T-helper 2 cell treated with Interferon-gamma antibody and Interleukin-4, amounts not matched to agents 100 ng/mL and 5 ng/mL, for 36 hours (primary cell): ENCODE results near the gene TTC29. TPM values are rescaled to one million over a fixed set of nuclear protein-coding genes. Genes with fewer than 3 reads are reported as not detected.

Experiments
- intact Hi-C: fragments of 100-400 bp; cut with micrococcal nuclease; formaldehyde crosslinking; loops from one replicate; pipeline ENCODE4 v1.15.1; 2023
- total RNA-seq: library from RNA; stranded (reverse); gene quantifications from 2 replicates; pipeline ENCODE4 v1.2.3, GENCODE V29; 2022

Gene TTC29, protein sequence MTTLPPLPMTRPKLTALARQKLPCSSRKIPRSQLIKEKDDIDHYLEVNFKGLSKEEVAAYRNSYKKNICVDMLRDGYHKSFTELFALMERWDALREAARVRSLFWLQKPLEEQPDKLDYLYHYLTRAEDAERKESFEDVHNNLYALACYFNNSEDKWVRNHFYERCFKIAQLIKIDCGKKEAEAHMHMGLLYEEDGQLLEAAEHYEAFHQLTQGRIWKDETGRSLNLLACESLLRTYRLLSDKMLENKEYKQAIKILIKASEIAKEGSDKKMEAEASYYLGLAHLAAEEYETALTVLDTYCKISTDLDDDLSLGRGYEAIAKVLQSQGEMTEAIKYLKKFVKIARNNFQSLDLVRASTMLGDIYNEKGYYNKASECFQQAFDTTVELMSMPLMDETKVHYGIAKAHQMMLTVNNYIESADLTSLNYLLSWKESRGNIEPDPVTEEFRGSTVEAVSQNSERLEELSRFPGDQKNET
- not detected in 2 replicates for total RNA-seq

DNA sequence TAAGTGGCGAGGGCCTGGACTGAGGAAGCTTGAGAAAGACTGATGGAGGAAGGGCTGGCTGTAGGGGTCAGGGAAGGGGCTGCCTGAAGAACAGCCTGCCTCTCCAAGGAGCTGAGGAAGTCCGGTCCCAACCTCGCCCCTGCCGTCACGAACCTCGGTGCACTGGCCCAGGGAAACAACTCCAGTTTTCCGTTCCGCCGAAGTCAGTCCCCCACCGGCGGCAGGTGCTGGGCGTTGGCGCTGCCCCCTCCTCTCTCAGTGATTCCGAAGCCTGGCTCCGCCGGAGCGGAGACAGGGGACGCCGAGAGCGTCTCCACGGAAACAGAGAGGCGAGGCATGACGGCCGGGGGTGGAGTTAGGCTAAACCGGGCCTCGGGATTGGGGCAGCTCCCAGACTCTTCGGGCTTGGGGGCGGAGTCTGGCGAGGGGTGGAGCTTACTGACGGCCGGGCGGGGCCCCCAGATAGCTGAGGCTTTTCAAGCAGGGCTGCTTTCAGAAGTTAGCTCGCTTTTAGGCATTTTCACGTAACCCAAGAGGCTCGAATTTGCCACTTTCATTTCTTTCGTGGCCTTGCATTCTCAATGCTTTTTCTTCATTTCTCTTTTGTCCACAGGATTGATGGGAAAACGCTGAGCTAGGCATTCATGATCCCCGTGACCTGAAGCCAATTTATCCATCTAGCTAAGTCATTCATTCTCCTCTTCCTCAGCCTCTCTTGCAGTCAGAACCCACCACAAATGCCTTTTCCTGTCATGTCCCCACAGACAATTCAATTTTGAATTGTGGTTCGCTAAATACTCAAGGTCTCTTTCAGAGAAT, at the start of gene TTC29:
TSS of gene TTC29 (minus strand) at position 309 of the 819 bp plus-strand sequence. CDS start 5,969 bp downstream, outside the sequence.
- intact Hi-C loops, result no loop called here

DNA sequence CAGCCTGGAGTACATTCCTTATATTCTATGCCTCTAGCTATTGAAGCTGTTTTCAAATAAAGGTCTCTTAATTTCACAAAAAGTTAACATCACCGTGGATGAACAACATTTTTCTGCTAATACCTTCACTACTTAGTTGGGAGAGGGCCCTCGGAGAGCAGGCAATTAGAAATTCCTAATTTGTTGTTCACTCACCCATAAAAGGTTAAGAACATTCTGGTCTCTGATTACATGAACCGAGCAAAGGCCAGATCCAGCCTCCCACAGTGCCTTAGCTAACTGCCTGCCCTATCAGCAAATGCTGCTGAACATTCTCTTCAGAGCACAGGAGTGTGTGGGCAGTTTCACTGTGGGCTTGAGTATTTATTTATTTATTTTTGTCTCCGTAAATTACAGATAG, 36.0 kb upstream of the TTC29 start:
- intact Hi-C loops, result no loop called here

DNA sequence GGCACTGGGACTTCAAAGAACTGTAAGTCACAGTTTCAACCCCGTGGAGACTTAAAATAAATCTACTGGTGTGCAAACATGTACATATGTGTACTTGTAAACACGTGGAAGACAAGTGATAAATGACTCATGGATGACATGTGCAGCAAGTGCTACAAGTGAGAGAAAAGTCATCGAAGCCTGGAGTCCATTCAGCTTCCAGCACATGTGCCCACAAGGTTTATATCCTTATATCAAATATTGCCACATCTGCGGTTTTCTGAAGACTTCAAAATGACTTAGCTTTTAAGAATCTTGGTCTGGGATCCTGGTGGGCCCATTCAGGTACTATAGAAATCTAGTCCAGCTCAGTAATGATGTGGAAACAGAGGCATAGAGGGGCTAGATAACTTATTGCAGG, 33.0 kb upstream of the TTC29 start:
- intact Hi-C loops, result no loop called here

DNA sequence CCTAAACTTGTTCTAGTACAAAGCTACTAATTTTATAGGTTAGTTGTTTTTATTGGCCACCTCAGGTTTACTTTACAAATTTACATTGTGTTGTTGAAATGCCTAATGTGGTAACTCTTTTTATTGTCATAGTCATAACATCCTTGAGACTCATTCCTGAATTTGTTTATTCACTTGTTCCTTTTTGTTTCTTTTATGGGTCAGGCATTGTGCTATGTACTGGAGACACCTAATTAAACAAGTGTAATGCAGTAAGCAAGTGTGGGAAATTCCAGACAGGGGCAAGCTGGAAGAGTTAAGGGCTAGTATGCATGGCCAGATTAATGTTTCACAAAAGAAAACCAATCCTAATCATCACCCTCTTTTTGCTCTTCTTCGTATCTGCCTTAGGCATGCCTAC, 30.5 kb upstream of the TTC29 start:
- intact Hi-C loops, result no loop called here

DNA sequence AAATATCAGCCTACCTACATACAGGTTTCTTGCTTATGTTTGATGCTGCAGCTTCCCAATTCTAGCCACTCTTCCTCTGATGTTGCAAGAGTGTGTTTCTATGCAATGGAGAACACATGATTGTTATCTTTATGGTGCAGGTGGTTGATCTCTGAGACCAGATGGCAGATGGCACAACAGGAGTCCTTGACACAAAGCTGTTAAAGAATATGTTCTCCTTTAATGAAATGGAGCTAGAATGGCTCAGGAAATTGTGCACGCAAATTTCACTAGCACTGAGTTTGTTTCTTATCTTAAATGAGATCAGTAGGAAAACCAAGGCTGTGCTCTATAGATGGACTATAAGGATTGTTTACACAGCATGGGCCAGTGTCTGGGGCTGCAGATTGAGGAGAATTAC, 29.9 kb upstream of the TTC29 start:
- intact Hi-C loops, result no loop called here

DNA sequence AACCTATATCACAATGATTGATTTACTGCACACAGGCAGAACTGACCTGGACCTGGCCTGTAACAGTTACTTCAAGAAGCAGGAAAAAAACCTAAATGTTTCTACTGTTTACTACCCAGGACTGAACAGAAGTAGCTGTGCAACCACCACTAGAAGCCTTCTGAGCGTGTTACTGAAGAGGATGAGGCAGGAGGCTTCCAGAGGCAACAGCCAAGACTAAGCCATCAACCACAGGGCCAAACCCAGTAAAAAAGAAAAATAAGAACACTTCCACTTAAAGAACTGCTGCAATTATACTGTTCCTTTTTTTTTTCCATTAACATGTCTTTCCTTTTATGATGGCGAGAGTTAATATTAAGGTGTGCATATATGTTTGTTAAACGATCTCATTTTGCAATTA, 29.4 kb upstream of the TTC29 start:
- intact Hi-C loops, result no loop called here

DNA sequence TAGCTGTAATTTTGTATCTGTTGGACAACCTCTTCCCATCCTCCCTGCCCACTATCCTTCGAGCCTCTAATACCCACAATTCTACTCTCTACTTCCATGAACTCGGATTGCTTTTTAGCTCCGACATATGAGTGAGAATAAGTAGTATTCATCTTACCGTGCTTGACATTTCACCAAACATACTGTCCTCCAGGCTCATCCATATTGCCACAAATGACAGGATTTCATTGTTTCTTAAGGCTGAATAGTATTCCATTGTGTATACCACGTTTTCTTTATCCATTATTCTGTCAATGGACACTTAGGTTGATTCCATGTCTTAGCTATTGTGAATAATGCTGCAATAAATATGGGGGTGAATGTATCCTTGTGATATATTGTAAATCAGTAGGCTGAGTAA, 26.4 kb upstream of the TTC29 start:
- intact Hi-C loops, result no loop called here

DNA sequence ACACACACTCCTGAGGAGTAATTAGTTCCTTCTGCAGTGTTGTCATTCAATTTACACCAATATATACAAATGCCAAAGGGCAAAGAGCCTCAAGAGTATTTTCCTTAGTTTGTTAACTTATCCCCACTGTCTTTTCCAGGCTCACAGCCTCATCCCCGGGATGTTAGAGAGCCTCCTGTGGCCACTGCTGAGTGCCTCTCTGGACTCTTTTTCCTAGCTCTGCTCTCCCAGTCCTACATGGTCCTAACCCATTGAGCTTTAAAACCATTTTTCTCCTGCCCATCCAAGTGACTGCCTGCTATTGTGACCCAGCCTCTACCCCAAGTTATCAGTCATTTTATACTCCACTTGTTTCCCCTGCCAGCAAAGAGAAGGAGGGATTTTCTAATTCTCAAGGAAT, 23.5 kb upstream of the TTC29 start:
- intact Hi-C loops, result no loop called here

DNA sequence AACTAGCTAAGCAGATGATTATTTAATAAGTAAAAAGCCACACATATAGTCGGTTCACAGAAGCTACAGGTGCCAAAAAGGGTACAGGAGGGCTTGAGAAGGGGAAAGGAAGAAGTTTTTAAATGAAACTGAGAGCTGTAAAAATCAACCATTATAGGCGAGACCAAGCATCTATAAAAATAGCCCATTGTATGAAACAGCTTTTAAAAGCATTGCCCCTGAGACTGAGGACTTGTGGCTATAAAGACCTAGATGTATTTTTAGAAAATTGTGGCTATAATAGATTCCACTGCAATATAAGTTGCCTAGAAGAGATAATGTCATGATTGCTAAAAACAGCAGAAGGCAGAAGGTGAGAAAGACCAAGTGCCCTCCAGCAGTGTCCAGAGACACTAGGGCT, 15.0 kb upstream of the TTC29 start:
- intact Hi-C loops, result no loop called here

DNA sequence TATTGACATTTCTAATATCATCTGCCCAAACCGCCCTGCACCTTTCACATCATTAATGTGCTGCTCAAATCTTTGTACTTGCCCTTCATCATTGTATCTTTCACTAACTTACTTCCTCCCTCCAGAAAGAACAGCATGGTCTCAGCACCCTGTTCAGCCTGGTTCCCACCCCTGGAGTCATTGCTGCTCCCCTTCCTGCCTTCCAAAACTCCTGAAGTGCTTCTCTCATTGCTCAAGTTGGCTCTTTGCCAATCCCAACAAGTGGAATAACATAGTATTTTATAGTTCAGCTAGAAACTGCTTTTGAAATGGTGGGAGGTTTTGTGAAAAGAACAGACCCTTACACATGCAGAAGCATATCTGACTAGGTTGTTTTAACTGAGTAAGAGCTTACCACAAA, 14.0 kb upstream of the TTC29 start:
- intact Hi-C loops, result no loop called here

DNA sequence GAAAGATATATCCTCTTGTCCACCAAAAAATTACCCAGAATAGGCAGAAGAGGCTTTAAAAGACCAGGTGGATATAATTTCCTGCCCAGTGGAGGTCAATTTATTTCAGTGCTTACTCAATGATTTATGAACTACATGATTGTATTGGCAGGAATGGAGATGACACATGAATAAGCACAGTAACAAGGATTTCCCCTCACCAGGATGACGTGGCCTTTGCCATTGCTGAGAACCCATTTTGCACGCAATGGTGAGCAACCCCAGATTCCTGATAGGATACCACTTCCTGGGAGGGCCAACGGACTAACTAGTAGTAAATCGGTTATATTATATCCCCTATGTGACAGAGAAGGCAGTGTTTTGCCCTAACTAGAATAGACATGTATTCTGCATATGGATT, 11.6 kb upstream of the TTC29 start:
- intact Hi-C loops, result no loop called here

DNA sequence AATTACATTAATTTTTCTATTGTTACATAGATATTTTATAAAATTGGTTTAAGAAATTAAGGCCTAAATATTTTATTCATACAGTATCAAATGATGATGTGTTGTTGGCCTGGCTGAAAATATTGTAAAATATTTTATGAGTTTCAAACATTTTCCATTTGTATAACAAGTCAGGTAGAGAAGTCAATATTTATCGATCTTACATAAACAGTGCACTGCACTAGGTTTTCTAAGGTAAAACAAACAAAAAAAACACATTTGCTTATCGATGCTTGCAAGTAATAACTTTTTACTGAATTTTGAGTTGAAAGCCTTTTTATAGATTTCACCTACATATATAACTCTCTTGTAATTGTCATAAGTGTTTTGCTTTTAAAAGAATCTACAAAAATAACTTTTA, 7.2 kb upstream of the TTC29 start:
- intact Hi-C loops, result no loop called here

DNA sequence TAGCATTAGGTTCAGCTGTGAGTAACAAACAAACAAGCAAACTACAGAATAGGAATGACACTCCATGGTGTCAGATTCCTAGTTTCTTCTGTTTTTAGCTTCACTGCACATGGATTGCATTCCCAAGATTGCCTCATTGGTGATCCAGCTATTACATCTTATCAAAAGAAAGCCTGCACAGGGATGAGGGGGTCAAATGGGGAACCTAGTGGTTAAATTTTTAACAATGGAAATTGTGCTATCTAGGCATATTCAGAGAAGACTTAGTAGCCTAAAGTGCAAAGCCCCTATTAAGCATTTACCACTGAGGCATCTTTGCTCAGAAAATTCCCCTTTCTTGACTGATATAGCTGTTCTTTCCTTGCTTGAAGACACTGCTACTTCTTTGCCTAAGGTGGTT, 3.9 kb upstream of the TTC29 start:
- intact Hi-C loops, result no loop called here

DNA sequence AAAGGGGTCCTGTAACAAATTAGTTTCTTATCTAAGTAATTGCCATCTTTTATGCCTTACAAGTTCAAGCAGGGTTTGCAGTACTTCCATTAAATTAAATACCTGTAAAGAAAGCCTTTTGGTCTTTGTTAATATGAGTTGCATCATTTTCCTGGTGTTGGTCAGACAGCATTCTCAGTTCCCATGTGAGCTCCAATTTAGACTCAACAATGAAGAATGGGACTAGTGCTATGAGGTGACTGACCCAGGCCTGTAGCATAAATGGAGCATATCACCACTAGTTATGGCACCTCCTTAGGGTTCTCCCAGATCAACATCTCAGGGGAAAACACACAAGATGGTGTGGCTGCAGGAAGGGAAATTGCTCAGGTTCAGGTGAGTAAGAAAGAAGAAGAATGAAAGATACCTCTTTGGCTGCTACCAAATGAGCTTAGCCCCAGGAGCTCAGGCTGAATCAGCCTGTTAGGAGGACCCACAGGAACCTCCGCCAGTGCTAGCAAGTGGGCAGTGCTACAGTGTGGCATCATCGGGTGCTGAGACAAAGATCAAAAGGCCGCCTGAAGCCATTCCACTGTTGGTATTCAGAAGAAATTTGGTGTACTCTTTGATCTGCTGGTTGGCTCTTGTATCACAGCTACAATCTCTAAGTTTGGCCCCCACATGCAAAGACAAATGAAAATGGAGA, 1.8 kb downstream of the TTC29 start:
- intact Hi-C loops, result no loop called here

DNA sequence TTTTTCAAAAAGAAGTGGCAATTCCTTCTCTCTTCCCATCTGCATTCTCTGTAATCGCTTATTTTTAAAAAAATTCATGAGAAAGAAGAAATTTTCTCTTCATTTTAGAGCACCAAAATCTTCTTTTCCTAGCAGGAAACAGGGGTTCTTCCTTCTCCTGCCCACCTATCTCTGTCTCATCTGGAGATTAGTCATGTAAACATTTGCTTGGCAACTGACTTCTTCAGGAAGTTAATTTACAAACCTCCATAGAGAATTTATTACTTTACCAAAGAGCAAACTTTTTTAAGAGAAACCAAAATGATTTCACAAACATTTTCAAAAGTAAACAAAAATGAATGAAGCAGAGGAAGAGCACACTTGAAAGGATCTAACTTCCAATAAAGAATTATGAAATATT, 13.5 kb downstream of the TTC29 start:
- intact Hi-C loops, result no loop called here

DNA sequence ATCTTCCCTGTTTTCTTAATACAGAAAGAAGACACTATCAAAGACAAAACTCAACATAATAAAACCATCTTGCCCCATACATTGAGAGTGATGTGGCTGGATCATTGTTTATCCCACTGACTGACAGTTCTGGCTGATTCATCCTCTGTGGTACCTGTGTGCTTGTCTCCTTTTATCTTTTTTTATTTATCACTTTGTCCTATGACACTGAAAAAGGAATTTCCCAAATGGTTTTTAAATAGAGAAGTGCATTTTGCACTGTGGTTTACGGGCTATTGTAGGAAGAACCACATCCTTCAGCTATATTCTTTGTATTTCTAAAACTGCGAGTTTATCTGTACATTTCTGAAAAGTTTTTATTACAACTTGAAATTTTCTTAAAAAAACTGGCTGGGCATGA, 15.0 kb downstream of the TTC29 start:
- intact Hi-C loops, result no loop called here

DNA sequence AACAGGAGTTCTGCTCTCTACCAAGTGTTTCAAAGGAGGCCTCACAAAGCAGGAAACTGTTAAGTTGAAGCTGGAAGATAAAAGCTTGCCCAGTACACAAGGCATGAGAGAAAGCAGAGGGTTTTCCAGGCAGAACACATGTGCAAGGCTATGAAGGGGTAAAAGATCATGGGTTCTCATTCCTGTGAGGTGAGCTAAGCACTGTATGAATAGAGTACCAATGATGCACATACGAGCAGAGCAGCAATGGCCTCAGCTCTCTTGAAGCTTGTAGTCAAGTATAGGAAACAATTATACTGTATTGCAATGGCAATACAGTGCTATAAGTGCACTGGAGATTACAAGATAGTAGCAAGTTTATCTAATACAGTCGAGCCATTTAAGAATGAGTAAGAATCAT, 18.0 kb downstream of the TTC29 start:
- intact Hi-C loops, result no loop called here

DNA sequence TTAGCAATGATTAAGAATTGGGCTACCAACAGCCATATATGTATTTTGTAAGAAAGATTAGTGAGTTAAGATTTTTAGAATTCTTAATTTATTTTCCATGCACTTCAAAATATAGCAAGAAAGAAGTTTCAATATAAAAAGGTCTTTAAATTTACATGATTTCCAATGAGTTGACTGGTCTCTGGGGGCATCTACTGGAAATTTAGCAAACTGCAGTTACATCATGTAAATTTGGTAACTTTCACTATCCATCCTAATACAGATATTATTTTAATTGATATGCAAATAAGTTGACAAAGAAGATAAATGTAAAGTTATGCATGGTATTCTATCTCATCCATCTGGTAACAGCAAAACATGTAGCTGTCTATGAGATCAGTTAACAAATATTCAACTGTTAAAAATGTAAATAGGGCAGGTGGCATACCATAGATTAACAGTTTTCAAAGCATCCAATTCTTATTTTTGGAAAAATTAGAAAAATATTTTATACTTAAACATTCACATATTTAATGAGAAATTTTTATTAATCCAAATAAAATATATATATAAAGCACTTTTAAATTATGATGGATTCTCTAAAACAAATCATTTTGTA, 29.1 kb downstream of the TTC29 start:
- intact Hi-C loops, result loop anchor here (1.0 kb wide), 4 partner anchors 573 to 960 kb away; no protein-coding TSS in a partner anchor

DNA sequence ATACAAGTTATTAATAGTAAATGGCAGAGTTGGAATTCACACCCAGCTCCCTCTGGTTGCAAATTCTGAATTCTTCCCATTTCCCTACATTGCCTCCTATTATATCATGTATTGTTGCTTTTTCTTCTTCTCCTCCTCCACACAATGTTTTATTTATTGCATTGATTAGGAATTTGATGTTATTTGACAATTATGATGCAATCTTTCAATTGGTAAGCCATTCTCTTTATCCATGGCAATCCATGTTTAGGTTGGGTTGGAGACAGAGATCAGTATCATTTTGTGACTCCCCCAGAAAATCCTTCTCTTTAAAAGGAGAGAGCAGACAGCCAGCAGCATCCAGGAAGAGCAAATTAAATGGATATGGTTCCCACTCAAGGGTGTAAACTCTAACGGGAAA, 30.5 kb downstream of the TTC29 start:
- intact Hi-C loops, result no loop called here

DNA sequence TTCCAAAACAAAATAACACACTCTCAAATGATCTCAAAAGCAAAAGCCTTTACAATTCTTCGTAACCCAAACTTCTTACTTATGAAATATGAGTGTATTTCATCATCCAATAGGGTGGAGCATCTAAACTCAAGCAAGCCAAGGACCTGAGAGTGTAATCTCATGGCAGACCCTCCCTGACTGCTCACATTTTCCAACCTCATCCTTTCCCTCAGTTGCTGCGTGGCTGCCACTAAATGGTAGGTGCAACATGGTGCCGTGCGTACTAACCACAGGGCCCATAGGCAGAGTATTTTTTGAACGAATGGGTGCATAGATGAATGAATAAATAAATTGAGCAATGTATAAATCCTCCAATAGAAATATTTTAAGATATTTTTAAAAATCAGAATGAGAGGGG, 45.4 kb downstream of the TTC29 start:
- intact Hi-C loops, result no loop called here

DNA sequence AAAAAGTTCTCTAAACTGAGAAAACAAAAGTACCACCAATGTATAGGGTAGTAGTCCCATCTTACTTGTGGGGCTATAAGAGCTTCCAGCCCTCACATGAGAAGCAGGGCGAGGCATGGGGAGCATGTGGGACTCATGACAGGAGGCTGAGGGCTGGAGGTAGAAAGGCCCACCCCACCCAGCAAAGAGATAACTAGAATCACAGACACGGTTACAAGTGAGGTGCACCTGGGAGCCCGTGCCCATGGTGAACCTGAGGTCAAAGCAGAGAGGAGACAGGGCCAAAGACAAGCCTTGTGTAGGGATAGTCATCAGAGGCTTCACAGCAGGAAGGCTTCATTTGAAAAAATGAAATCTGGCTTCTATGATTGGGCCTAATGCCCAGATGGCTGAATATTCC, 55.4 kb downstream of the TTC29 start:
- intact Hi-C loops, result no loop called here

DNA sequence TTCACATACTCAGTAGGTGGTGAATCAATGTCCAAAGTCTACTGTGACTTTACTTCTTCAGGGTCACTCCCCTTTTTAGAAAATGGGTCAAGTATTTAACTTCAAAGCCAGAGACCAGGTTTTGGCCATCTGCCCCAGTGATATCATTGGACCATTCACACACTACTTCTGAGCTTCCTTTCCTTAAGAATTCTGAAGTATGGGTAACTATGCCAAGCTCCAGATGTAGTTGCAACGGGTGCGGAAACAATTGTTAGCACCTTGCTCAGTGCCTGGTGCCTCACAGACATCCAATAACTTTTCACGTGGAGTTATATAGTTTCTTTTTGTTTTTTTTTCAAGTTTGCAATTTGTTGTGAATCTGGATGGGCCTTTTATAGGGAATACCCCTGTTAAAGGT, 62.6 kb downstream of the TTC29 start:
- intact Hi-C loops, result no loop called here
